A549 (cell line): Measurements from ENCODE around the gene SLC9A9. TPM values are rescaled to one million over a fixed set of nuclear protein-coding genes. Genes with fewer than 3 reads are reported as not detected.

Experiments used
- ATAC-seq, 2 experiments: fragments of 200-7000 bp in 1 of 2; fragments of >200 bp in 1 of 2; cut with Nextera tagmentation in 1 of 2; cut with Tn5 transposase in 1 of 2; 3 replicates each; pipeline versions ENCODE4 v1.8.0 to v1.9.1; 2018 to 2020; ENCODE audit warnings: mild to moderate bottlenecking in 1 of 2, moderate library complexity in 1 of 2
- CTCF ChIA-PET: fragments of 300-600 bp; sonication (Branson Sonifier 250); formaldehyde crosslinking; extraction: SDS; loops from one replicate; lab custom pipeline; 2021; ENCODE audit warnings: antibody characterized with exemption, inconsistent platforms; lab: Yijun Ruan, JAX
- POLR2A ChIA-PET: fragments of 350-600 bp; formaldehyde crosslinking; extraction: SDS; loops from one replicate; lab custom pipeline; 2021; ENCODE audit warnings: antibody characterized with exemption, inconsistent platforms; lab: Yijun Ruan, JAX
- DNase-seq, 2 experiments: peaks; one replicate each; pipeline versions ENCODE4 v3.0.0 to v3.0.0-alpha.2; 2011 to 2016; ENCODE audit warnings: low read depth in 1 of 2, low spot score in 1 of 2
- FAIRE-seq: peaks from 2 replicates; lab custom pipeline; 2011; peaks lifted over from hg19 to GRCh38; lab: Jason Lieb, UNC
- H3K27ac ChIP-seq, 2 experiments: fragments of >200 bp; sonication (Bioruptor Twin); formaldehyde crosslinking; 3 replicates each; pipeline ENCODE4 v1.5.1; 2016 to 2017
- H3K4me1 ChIP-seq: fragments of >200 bp; sonication (Bioruptor Twin); formaldehyde crosslinking; 3 replicates; pipeline ENCODE4 v1.6.1; 2016
- H3K4me2 ChIP-seq: fragments of >200 bp; sonication (Bioruptor Twin); formaldehyde crosslinking; 3 replicates; pipeline ENCODE4 v1.6.1; 2016
- H3K4me3 ChIP-seq: fragments of >200 bp; sonication (Bioruptor Twin); formaldehyde crosslinking; 3 replicates; pipeline ENCODE4 v1.5.1; 2016
- H3K9me3 ChIP-seq: fragments of >200 bp; sonication (Bioruptor Twin); formaldehyde crosslinking; 3 replicates; pipeline ENCODE4 v1.6.1; 2016
- CBX2 ChIP-seq: fragments of 200-600 bp; sonication (generic); IDR thresholded peaks from 2 replicates; pipeline ENCODE4 v1.6.1; 2016; ENCODE audit warnings: low read depth, mild to moderate bottlenecking, borderline replicate concordance
- CBX8 ChIP-seq: fragments of 200-600 bp; sonication (generic); IDR thresholded peaks from 2 replicates; pipeline ENCODE4 v1.6.1; 2016
- FOSB ChIP-seq: fragments of 250-450 bp; sonication (Bioruptor Pico); IDR thresholded peaks from 2 replicates; pipeline ENCODE4 v1.5.0; 2020; ENCODE audit warnings: mild to moderate bottlenecking, moderate library complexity
- FOSL2 ChIP-seq, 2 experiments: fragments of 450-650 bp in 1 of 2; fragments of >200 bp in 1 of 2; sonication (Bioruptor Twin) in 1 of 2; formaldehyde crosslinking; IDR thresholded peaks; 2 replicates each; pipeline versions ENCODE4 v1.5.0 to v1.6.1; 2016 to 2020; ENCODE audit warnings: mild to moderate bottlenecking in 1 of 2, moderate library complexity in 1 of 2
- HEYL ChIP-seq: fragments of 250-450 bp; sonication (Bioruptor Pico); IDR thresholded peaks from 2 replicates; pipeline ENCODE4 v1.8.0; 2021; ENCODE audit warnings: mild to moderate bottlenecking, moderate library complexity
- HOXB13 ChIP-seq: fragments of 250-450 bp; sonication (Bioruptor Pico); IDR thresholded peaks from 2 replicates; pipeline ENCODE4 v1.5.0; 2020; ENCODE audit warnings: low read depth, mild to moderate bottlenecking, moderate library complexity
- MAZ ChIP-seq: fragments of 150-350 bp; IDR thresholded peaks from 2 replicates; pipeline ENCODE4 v1.6.1; 2014; ENCODE audit warnings: antibody characterized with exemption, low read depth, low read length, borderline replicate concordance
- MYC ChIP-seq: IDR thresholded peaks from 2 replicates; pipeline ENCODE4 v1.6.1; 2012; ENCODE audit warnings: mild to moderate bottlenecking, inconsistent platforms, low read length, improper control_type of control experiment, borderline replicate concordance
- POLR2A ChIP-seq: IDR thresholded peaks from 2 replicates; pipeline ENCODE4 v1.6.1; 2012; ENCODE audit warnings: mild to moderate bottlenecking, low read length
- RARB ChIP-seq: fragments of 250-450 bp; sonication (Bioruptor Pico); IDR thresholded peaks from 2 replicates; pipeline ENCODE4 v1.8.0; 2021; ENCODE audit warnings: mild to moderate bottlenecking, moderate library complexity
- TP53 ChIP-seq: fragments of 250-450 bp; sonication (Bioruptor Pico); IDR thresholded peaks from 2 replicates; pipeline ENCODE4 v1.5.0; 2021; ENCODE audit warnings: mild to moderate bottlenecking, moderate library complexity
- ZC3H11A ChIP-seq: fragments of 450-650 bp; IDR thresholded peaks from 2 replicates; pipeline ENCODE4 v1.6.1; 2014; ENCODE audit warnings: antibody characterized with exemption, mild to moderate bottlenecking
- WGBS: methylation state at CpG from one replicate; pipeline ENCODE4 v1.1.6; 2017; ENCODE audit errors: missing lambda C conversion rate; 5-methylcytosine and 5-hydroxymethylcytosine counted together
- polyA plus RNA-seq, 4 experiments: library from polyadenylated mRNA; depleted of rRNA in 3 of 4; stranded (reverse); fragments of >200 nt; fragmentation: RNase III in 1 of 4; extraction: RNeasy Plus Mini Kit Qiagen cat#74134 plus additional on column Dnase treatment in 1 of 4; gene quantifications; 2 replicates in 3 of 4; 3 replicates in 1 of 4; pipeline ENCODE4 v1.2.3, GENCODE V29; 2011 to 2017
- TF ChIP-seq, protein P1 (sequence below): fragments of >200 bp; sonication (Bioruptor Twin); formaldehyde crosslinking; IDR thresholded peaks from 3 replicates; pipeline ENCODE4 v1.6.1; 2016
- TF ChIP-seq, protein P2 (sequence below): fragments of 150-350 bp; IDR thresholded peaks from 2 replicates; pipeline ENCODE4 v1.6.1; 2014; ENCODE audit warnings: low read depth, mild to moderate bottlenecking, low read length

Gene SLC9A9
- polyA plus RNA-seq, 2 of the 4 experiments (the other 2 are of a cell fraction) = 0.10 to 0.32 TPM

DNA sequence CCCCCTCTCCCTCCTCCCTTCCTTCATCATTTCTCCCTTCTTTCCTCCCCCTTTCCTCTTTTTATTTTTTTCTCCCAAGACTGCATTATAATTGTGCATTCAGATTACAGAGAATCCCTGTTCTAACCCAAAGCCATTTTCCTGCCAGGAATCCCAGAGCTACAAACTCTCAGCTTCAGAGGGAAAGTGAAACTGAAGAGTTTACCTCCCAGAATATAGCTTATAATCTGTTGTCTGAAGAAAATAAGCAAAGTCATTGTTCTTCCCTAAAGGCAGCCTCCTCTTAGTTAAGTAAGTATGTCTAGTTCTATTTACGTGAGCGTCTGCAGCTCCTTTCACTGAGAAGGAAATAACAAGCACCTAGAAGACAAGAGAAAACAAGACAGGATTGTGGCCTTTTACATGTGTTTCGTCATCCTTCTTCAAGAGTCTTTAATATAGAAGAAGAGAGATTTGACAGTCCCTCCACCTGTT lies 631.5 kb downstream of the SLC9A9 start:
- Histone ChIP-seq H3K27ac (no peak overlapping the region), H3K9me3 (no peaks in the 10 kb centered on the region), H3K4me2 (no peak overlapping the region), H3K4me1 (no peaks in the 10 kb centered on the region), H3K4me3 (no peak overlapping the region)
- ChIA-PET POLR2A (no interaction called here), CTCF (interaction anchor here (0.6 kb wide), 1 partner anchor 59 kb away, joined by 3 read pairs; no protein-coding TSS in a partner anchor)
- ATAC-seq (no peak), DNase-seq (no peak), FAIRE-seq (no peak)
- TF ChIP-seq, protein P1, sequence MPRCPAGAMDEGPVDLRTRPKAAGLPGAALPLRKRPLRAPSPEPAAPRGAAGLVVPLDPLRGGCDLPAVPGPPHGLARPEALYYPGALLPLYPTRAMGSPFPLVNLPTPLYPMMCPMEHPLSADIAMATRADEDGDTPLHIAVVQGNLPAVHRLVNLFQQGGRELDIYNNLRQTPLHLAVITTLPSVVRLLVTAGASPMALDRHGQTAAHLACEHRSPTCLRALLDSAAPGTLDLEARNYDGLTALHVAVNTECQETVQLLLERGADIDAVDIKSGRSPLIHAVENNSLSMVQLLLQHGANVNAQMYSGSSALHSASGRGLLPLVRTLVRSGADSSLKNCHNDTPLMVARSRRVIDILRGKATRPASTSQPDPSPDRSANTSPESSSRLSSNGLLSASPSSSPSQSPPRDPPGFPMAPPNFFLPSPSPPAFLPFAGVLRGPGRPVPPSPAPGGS = no peak
- TF ChIP-seq HOXB13 (CRISPR knock-in tag) = no peak
- no peak for TF ChIP-seq FOSL2 (IDR thresholded peaks at IDR 0.05)
- no peak for TF ChIP-seq FOSL2 (CRISPR knock-in tag; IDR thresholded peaks at IDR 0.05)
- TF ChIP-seq CBX2 = no peak
- TF ChIP-seq ZC3H11A = no peak
- no peak for TF ChIP-seq TP53
- TF ChIP-seq MYC = no peak
- TF ChIP-seq CBX8 = no peak
- no peak for TF ChIP-seq MAZ
- TF ChIP-seq HEYL = no peak
- no peak for TF ChIP-seq POLR2A
- TF ChIP-seq, protein P2, sequence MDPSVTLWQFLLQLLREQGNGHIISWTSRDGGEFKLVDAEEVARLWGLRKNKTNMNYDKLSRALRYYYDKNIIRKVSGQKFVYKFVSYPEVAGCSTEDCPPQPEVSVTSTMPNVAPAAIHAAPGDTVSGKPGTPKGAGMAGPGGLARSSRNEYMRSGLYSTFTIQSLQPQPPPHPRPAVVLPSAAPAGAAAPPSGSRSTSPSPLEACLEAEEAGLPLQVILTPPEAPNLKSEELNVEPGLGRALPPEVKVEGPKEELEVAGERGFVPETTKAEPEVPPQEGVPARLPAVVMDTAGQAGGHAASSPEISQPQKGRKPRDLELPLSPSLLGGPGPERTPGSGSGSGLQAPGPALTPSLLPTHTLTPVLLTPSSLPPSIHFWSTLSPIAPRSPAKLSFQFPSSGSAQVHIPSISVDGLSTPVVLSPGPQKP = no peak
- TF ChIP-seq RARB (CRISPR knock-in tag) = no peak
- no peak for TF ChIP-seq FOSB
- 55% methylated on average over 3 of the region's 3 CpGs for WGBS

Other genes with a start within 250 kb of the SLC9A9 start
- gene DIPK2A, start 123.4 kb upstream of the SLC9A9 start, polyA plus RNA-seq (2011; rRNA removed) = 9.8 and 11.9 TPM in 2 replicates
- gene DIPK2A, start 123.4 kb upstream of the SLC9A9 start, polyA plus RNA-seq (2017; fragmentation: RNase III; extraction: RNeasy Plus Mini Kit Qiagen cat#74134 plus additional on column Dnase treatment) = 5.2 to 5.7 TPM (median 5.4 TPM) in 3 replicates